Measurements from ENCODE around the gene RIMKLB.

The RIMKLB gene

GRCh38 chr12:8678661-8679111 lies 19.1 kb upstream of the RIMKLB start:
- no peak for ATAC-seq
- H3K27me3 Mint-ChIP-seq, result no peaks in the 10 kb centered on the region
- no peaks in the 10 kb centered on the region for H3K9me3 Mint-ChIP-seq
- H3K4me1 Mint-ChIP-seq, result peaks cover 7% of the 10 kb centered on the region
- H3K27ac Mint-ChIP-seq, result no peak overlapping the region
- DNase-seq, result no peak
- H3K4me3 Mint-ChIP-seq, result no peak overlapping the region

- Mint-ChIP-seq H3K27me3 (no peaks in the 10 kb centered on the region), H3K9me3 (no peaks in the 10 kb centered on the region), H3K4me3 (no peak overlapping the region), H3K27ac (no peak overlapping the region), H3K4me1 (peaks cover 7% of the 10 kb centered on the region)
- ATAC-seq (no peak), DNase-seq (no peak)
Measured at GRCh38 chr12:8680533-8680932, 17.3 kb upstream of the RIMKLB start.

- H3K27me3 Mint-ChIP-seq, result no peaks in the 10 kb centered on the region
- H3K27ac Mint-ChIP-seq, result no peak overlapping the region
- H3K4me1 Mint-ChIP-seq, result peaks cover 7% of the 10 kb centered on the region
- ATAC-seq (no peak), DNase-seq (no peak)
- no peak overlapping the region for H3K4me3 Mint-ChIP-seq
- H3K9me3 Mint-ChIP-seq, result no peaks in the 10 kb centered on the region
Measured at GRCh38 chr12:8681129-8681884, 16.5 kb upstream of the RIMKLB start.

DNA sequence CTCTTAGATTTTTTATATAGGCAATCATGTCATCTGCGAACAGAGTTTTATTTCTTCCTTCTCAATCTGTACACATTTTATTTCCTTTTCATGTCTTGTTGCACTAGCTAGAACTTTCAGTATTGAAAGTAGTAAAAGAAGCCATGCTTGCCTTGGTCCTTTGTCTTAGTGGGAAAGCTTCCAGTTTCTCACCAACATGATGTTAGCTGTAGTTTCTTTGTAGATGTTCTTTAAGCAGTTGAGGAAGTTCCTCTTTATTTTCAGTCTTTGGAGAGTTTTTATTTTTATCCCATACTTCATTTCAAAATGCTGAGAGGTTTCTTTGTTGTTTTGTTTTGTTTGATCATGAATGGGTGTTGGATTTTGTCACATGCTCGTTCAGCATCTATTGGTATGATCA lies 12.7 kb upstream of the RIMKLB start:
- Mint-ChIP-seq H3K4me1 (peaks cover 7% of the 10 kb centered on the region), H3K27ac (no peak overlapping the region), H3K4me3 (no peak overlapping the region), H3K27me3 (no peaks in the 10 kb centered on the region), H3K9me3 (no peaks in the 10 kb centered on the region)
- ATAC-seq (no peak), DNase-seq (no peak)

DNA sequence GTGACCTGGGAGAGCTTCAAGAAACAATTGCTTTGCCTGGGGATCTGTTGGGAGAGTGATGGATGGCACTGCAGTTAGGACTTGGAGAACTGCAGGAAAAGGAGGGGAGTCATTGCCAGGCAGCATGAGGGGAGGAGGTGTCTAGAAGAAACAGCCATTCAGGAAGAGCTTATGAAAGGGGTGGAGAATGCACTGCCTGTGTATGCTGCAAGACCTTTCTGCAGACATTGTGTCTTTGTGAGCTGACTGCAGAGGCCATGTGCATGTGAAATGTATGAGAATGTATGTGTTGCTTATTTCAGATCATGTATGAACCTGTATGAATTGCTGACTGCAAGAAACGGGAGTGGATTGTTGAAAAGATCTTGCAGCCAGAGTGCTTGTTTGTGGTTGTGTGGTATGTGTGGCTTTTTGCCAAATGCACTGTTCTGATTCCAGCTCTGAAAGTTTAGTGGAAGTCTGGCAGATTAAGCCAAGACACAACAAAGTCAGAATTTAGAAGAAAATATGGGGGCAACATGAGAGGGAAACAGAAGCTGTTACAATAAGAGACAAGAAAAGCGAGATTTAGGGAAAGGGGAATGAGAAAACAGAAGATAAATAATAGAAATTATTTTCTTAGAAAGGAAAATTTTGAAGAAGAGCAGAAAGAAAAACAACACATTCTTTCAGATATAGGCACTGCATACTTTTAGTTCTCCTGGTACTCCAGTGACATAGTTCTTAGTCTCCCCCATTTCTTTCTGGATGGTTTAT lies 9.8 kb upstream of the RIMKLB start:
- Mint-ChIP-seq H3K27ac (no peak overlapping the region), H3K27me3 (no peaks in the 10 kb centered on the region), H3K9me3 (no peaks in the 10 kb centered on the region), H3K4me1 (peaks cover 9% of the 10 kb centered on the region), H3K4me3 (no peak overlapping the region)
- no peak for ATAC-seq
- DNase-seq, result no peak

GRCh38 chr12:8689681-8690080 lies 8.1 kb upstream of the RIMKLB start:
- no peaks in the 10 kb centered on the region for H3K27me3 Mint-ChIP-seq
- DNase-seq (no peak), ATAC-seq (no peak)
- H3K4me1 Mint-ChIP-seq, result peaks cover 14% of the 10 kb centered on the region
- H3K27ac Mint-ChIP-seq, result no peak overlapping the region
- no peaks in the 10 kb centered on the region for H3K9me3 Mint-ChIP-seq
- no peak overlapping the region for H3K4me3 Mint-ChIP-seq

DNA sequence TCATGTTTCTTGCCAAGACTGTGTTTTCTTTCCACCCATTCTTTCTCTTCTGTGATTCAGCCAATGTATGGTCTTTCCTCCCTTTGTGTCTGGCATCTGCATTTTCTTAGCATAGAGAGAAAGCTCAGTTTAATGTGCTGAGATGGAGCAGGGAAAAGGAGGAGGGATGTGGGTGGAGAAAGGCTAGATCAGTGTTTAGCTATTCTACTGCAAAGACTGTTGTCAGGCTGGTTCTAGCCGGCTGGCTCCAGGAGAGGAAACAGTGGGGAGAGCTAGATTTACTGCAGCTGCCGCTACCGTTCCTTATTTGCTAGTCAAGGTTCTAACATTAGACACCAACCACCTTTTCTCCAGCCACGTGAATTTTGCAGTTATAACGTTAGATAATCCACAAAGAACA lies 5.2 kb upstream of the RIMKLB start:
- H3K4me1 Mint-ChIP-seq, result peaks cover 20% of the 10 kb centered on the region
- H3K9me3 Mint-ChIP-seq, result no peaks in the 10 kb centered on the region
- ATAC-seq (no peak), DNase-seq (no peak)
- no peaks in the 10 kb centered on the region for H3K27me3 Mint-ChIP-seq
- H3K27ac Mint-ChIP-seq, result no peak overlapping the region
- H3K4me3 Mint-ChIP-seq, result no peak overlapping the region

DNA sequence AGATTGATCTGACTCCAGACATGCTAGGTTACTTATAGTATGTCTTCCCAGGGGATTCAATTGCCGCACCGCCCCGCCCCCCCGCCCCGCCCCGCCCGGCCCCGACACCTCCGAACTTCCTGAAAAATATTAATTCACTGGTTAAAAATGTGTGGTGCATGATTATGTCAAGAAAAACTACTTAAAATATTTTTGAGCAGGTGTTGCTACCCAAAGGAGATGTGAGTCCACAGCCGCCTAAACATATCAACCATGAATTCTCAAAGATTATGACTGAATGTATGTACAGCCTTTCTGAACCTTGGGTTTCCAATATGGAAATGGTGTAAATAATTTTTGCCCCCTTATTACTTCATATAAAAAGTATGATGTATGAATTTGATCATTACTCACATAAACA lies 2.7 kb upstream of the RIMKLB start:
- H3K27me3 Mint-ChIP-seq, result no peaks in the 10 kb centered on the region
- DNase-seq, result no peak
- H3K4me1 Mint-ChIP-seq, result peaks cover 36% of the 10 kb centered on the region
- ATAC-seq, result no peak
- no peak overlapping the region for H3K4me3 Mint-ChIP-seq
- H3K9me3 Mint-ChIP-seq, result no peaks in the 10 kb centered on the region
- H3K27ac Mint-ChIP-seq, result no peak overlapping the region

GRCh38 chr12:8696442-8697090 lies 1.2 kb upstream of the RIMKLB start:
- Mint-ChIP-seq H3K4me3 (peak overlapping the region; percentile 87 to 94), H3K9me3 (no peaks in the 10 kb centered on the region), H3K27ac (peak overlapping the region; percentile 12 to 83), H3K27me3 (no peaks in the 10 kb centered on the region), H3K4me1 (peaks cover 37% of the 10 kb centered on the region)
- no peak for DNase-seq
- ATAC-seq, result no peak

GRCh38 chr12:8697120-8697475 lies 693 bp upstream of the RIMKLB start:
- no peaks in the 10 kb centered on the region for H3K27me3 Mint-ChIP-seq
- H3K9me3 Mint-ChIP-seq, result no peaks in the 10 kb centered on the region
- peaks cover 37% of the 10 kb centered on the region for H3K4me1 Mint-ChIP-seq
- ATAC-seq (peak; percentile 35), DNase-seq (no peak)
- H3K27ac Mint-ChIP-seq, result peak overlapping the region; percentile 6 to 54
- peak overlapping the region; percentile 87 to 94 for H3K4me3 Mint-ChIP-seq

- no peaks in the 10 kb centered on the region for H3K27me3 Mint-ChIP-seq
- H3K27ac Mint-ChIP-seq, result peak overlapping the region; percentile 84 to 97
- peak overlapping the region; percentile 87 to 94 for H3K4me3 Mint-ChIP-seq
- peak; percentile 65 for ATAC-seq
- DNase-seq, result peak; percentile 37 to 50
- no peaks in the 10 kb centered on the region for H3K9me3 Mint-ChIP-seq
- peaks cover 25% of the 10 kb centered on the region for H3K4me1 Mint-ChIP-seq
Measured at GRCh38 chr12:8698132-8698851, 501 bp downstream of the RIMKLB start.

- Mint-ChIP-seq H3K27ac (peak overlapping the region; percentile 74 to 84), H3K4me3 (peak overlapping the region; percentile 87 to 94), H3K27me3 (no peaks in the 10 kb centered on the region), H3K4me1 (peaks cover 23% of the 10 kb centered on the region), H3K9me3 (no peaks in the 10 kb centered on the region)
- no peak for ATAC-seq
- no peak for DNase-seq
Measured at GRCh38 chr12:8698879-8699278, 1.1 kb downstream of the RIMKLB start.

DNA sequence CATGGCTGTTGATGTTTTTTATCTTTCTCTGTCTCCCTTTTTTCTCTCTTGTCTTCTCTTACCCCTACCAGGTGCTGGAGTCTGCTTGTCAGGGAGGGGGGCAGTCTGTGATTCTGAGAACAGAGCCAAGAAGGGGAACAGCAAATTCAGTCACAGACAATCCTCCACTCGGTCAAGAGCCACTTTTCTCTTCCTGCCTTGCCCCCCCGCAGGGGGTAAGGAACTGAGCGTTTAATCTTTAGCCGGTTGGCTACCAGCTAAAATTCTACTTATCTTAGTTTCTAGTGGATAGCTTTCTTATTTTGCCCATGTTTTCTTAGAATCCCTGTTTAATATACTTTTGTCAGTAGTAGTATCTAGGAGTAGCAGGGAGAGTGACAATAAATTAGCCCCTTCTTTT lies 1.9 kb downstream of the RIMKLB start:
- Mint-ChIP-seq H3K4me3 (peak overlapping the region; percentile 34 to 65), H3K9me3 (no peaks in the 10 kb centered on the region), H3K4me1 (peaks cover 23% of the 10 kb centered on the region), H3K27me3 (no peaks in the 10 kb centered on the region), H3K27ac (peak overlapping the region in 1 of 2 donors; percentile 37)
- no peak for ATAC-seq
- no peak for DNase-seq

DNA sequence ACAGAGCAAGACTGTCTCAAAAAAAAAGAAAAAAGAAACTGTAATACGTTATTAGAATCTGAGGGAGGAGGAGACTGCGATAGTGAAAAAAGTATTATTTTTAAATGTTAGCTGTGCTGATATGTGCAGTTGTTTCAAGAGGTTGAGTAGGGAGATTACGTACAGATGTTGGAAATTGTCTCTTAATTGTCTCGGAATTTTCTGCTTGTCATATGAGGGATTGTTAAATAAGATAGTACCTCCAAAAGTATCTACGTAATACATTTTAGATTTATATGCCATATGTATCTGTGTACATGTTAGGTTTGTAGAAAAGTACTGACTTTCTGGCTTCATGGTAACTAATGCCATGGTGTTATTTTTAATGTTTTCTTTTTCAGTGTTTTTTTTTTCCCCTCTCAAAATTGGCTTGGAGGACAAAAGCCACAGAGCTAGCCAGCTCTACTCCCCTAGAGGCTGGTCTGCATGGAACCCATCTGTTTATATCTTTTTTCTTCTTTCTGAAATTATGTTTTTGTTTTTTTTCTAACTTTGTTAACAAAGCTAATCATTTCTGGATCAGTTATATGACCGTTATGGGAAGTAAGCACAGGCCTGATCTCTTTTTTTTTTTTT lies 3.4 kb downstream of the RIMKLB start:
- Mint-ChIP-seq H3K4me3 (no peak overlapping the region), H3K27ac (no peak overlapping the region), H3K9me3 (no peaks in the 10 kb centered on the region), H3K27me3 (no peaks in the 10 kb centered on the region), H3K4me1 (peaks cover 23% of the 10 kb centered on the region)
- DNase-seq (no peak), ATAC-seq (no peak)

DNA sequence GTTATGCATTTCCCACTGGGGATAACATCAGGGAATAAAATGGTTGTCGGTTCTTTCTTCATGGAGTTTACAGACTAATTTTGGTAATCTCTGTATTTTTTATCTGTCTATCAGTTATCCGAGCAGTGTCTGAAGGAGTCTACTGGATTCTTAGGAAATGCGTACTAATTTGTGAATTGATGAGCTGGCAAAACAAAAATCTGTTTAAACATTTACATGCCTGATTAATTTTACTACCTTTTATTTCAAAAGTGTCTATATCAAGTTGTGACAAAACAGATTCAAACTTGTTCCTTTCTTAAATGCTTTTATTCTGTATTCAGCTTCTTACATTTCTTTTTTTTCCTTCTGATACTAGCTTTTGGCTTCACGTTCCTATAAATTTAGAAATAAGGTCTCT lies 4.4 kb downstream of the RIMKLB start:
- ATAC-seq, result no peak
- no peak for DNase-seq
- H3K27me3 Mint-ChIP-seq, result no peaks in the 10 kb centered on the region
- no peaks in the 10 kb centered on the region for H3K9me3 Mint-ChIP-seq
- H3K4me3 Mint-ChIP-seq, result no peak overlapping the region
- H3K27ac Mint-ChIP-seq, result no peak overlapping the region
- H3K4me1 Mint-ChIP-seq, result peaks cover 18% of the 10 kb centered on the region
